ENCODE data around the gene ANKRD6.
"Not testable (repeated sequence)": the region's sequence is repeated elsewhere in the genome, so short reads cannot be mapped to it uniquely, and the experiment has no call there.

The ANKRD6 gene

DNA sequence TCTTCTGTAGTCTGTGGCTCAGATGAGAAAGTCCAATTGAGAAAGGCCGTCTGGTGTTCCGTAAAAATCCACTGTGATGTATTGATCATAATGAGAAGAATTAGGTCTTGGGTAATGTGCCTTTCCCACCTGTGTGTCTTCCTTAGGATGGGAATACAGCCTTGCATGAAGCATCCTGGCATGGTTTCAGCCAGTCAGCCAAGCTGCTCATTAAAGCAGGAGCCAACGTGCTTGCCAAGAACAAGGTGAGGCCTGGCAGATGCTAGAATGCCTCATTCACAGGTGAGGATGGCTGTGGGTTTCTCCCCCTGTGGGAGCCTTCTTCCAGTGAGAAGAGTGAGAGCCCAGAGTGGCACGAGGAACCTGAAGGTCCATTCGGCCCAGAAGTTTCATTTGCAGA lies 172.9 kb downstream of the ANKRD6 start:
- DNase-seq, result no peak

GRCh38 chr6:89610149-89610642 lies 177.2 kb downstream of the ANKRD6 start:
- peak; percentile 32 for DNase-seq

DNA sequence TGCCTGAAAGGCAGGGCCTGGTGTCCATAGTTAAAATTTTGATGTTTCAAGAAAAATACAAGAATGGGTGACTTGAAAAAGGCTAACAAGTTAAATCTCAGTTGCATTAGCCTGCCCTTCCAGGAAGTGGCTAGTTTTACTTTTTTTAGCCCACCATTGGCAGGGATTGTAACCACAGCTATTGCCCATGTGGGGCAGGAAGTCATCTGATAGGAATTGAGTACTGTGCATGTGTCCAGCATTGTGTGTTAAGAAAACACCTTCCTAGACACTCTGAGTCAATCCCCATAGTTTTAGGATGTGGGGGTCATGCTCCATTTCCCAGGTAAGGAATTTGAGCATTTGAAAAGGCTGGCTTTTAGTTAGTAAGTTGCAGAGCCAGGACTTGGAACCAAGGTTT lies 178.7 kb downstream of the ANKRD6 start:
- DNase-seq, result no peak

GRCh38 chr6:89612121-89612520 lies 179.2 kb downstream of the ANKRD6 start:
- no peak for DNase-seq

DNA sequence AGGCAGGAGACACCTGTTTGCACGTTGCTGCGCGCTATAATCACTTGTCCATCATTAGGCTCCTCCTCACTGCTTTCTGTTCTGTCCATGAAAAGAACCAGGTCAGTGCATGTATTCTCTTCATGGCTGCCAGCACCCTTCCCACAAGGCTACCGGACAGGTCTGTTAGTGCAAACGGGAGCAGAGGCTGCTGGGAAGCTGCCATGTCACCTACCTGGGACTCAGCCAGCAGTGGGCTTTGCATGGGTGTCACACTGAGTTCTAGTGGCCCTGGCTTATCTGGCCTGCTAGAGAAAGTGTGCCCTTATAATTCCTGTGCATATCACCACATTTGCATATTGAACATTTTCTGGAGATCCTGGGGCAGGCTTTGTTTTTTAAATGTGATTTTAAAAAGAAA lies 180.8 kb downstream of the ANKRD6 start:
- no peak for DNase-seq

DNA sequence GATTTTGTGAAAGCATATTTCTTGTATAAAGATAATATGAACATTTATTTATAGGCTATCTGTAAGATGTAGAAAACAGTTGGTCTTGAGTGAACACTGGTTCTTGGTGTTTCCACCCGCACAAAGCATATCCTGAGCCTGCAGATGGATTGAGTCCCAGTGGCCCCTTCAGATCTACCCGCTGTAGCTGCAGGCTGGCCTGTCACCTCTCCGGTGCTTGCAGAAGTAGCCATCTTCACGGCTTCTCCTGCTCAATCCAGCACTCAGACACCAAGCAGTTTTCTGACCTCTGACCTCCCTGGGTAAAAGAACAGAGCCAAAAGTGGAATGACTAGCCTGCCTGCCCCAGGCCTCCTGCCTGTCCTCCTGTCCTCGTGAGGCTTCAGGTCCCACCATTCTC lies 182.9 kb downstream of the ANKRD6 start:
- no peak for DNase-seq

DNA sequence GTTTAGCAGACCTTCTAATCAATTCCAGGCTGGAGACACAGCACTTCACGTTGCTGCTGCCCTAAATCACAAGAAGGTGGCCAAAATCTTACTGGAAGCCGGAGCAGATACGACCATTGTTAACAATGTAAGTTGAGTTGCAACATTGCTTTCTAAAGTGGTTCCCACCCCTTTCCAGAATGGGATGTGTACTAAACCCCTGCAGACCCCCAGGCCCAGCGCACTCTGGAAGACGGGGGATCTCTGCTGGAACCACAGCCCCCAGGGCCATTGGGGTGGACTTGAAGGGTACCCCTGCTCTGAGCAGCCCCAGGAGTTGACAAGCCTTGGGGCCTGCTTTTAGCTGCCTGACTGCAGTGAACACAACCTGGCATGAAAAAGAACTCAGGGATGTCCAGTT lies 183.6 kb downstream of the ANKRD6 start:
- no peak for DNase-seq

DNA sequence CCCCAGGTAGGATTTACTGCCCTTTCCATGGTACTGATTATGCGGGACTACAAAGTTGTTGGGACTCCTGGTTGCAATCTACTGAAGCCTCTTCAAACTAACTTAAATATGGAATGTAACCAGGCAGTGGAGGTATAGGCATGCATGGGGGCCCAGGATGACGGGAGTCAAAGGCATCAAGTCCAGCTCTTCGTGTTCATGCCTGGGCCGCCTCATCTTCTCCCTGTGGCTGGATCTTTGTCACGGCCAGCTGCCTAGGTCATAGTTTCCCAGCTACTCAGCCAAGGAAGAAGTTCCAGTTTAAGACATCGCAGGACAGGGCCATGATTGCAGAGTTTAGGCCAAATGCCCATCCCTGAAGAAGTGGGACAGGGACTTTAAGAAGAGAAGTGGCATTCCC lies 185.1 kb downstream of the ANKRD6 start:
- no peak for DNase-seq

- no peak for DNase-seq
Observed at GRCh38 chr6:89619567-89619966, 186.6 kb downstream of the ANKRD6 start.

DNA sequence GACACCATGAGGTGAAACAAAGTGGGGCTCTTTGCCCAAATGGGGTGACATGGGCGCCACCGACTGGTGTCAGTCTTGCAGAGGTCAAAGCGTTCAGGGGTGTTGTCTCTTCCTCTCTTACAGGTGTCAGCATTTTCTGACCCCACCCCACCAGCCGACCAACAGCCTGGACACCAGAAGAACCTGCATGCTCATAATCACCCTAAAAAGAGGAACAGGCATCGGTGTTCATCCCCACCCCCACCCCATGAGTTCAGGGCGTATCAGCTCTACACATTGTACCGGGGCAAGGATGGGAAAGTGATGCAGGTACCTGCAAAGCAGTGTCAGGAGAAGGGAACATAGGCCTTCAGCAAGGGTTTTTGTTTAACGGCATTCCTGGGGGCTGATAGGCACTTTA lies 190.8 kb downstream of the ANKRD6 start:
- DNase-seq, result no peak

DNA sequence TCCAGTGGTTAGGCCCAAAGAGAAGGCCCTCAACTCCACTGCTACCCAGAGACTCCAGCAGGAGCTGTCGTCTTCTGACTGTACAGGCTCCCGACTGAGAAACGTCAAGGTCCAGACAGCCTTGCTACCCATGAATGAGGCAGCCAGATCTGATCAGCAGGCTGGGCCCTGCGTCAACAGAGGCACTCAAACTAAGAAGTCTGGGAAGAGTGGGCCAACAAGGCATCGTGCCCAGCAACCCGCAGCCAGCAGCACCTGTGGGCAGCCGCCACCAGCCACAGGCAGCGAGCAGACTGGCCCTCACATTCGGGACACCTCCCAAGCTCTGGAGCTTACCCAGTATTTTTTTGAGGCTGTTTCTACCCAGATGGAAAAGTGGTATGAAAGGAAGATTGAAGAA lies 197.5 kb downstream of the ANKRD6 start:
- no peak for DNase-seq

DNA sequence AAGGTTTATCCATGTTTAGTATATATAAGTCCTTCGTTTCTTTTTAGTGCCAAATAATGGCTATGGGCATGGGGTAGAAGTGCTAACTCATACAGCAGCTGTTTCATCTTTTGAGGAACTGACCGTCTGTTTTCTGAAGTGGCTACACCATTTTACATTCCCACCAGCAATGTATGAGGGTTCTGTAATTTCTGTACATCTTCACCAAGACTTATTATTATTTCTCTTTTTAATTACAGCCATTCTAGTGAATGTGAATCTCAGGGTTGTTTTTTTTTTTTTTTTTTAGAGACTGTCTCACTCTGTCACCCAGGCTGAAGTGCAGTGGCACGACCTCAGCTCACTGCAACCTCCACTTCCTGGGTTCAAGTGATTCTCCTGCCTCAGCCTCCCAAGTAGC lies 203.5 kb downstream of the ANKRD6 start:
- not testable (repeated sequence) for DNase-seq

DNA sequence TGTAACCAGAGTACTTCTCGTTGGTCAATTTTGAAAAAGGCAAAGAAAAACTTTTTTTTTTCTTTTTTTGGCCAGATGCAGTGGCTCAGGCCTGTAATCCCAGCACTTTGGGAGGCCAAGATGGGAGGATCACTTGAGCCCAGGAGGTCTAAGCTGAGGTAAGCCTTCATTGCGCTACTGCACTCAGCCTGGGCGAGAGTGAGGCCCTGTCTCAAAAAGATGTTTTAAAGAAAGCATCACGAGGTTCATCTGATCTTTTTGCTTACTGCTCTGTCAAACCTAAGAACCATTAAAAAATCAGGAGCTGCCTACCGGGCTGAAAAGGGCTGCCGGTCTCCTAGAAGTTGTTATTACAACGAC lies 205.0 kb downstream of the ANKRD6 start:
- no peak for DNase-seq

DNA sequence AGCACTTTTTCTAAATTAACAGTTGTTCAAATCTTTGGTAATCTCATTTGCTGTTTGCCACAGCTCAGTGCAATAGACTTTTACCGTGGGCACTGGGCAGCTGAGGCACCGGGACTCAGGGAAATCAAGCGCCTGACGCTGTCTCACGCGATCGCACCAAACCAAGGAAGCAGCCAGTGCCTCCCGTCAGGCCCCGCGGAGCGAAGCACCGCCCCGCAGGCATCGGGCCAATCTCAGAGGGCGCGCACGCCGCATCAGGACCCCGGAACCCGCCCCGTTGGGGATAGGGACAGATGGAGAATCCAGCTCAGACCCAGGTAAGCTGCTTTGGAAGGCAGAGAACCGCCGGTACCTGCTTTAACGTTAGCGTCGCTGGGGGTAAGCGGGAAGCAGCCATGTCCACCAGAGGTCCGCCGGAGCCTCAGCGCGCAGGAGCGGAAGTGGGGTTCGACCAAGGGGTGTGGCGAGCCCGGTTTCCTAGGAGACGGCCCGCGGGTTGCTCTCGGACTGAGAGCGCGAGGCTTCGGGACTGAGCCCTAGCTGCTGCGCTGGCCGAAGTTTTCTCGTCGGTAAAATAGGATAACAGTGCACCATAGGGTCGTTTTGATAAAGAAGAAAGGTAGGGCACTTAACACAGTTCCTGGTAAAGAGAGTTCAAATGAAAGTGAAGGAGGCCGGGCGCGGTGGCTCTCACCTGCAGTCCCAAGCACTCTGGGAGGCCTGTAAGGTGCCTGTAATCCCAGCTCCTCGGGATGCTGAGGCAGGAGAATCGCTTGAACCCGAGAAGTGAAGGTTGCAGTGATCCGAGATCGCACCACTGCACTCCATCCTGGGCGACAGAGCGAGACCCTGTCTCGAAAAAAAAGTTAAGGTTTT lies 205.6 kb downstream of the ANKRD6 start, which contains the start of gene LYRM2:
Gene LYRM2, minus strand, starts transcription at position 428 of the 876 bp plus-strand sequence. Its CDS starts 31 bp downstream, at position 397.
- peak; percentile 91 for DNase-seq

DNA sequence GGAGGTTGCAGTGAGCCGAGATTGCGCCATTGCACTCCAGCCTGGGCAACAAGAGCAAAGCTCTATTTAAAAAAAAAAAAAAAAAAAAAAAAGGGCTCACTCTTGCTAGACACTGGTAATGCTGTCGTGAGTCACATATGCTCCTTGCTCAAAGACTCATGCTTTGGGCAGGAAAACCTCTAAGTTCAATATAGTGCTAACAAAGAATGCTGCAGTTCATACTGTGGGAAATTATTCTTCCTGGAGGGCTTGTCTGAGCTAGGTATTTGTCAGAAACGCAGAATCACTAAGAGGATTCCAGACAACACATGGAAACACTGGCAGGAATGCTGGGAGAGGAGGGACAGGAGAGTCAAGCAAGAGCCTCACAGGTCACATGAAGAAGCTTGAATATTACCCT lies 207.9 kb downstream of the ANKRD6 start:
- no peak for DNase-seq

DNA sequence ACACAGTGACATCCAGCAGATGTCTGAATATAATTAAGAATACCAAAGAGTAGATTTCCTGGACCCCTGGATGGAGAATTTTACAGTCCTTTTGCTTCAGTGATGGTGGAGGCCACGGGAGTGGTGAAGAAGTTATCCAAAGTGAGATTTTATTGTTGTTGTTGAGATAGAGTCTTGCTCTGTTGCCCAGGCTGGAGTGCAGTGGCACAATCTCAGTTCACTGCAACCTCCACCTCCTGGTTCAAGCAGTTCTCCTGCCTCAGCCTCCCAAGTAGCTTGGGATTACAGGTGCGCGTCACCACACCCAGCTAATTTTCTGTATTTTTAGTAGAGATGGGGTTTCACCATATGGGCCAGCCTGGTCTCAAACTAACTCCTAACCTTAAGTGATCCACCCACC lies 208.6 kb downstream of the ANKRD6 start:
- DNase-seq, result not testable (repeated sequence)

GRCh38 chr6:89642956-89643355 lies 210.0 kb downstream of the ANKRD6 start:
- no peak for DNase-seq

DNA sequence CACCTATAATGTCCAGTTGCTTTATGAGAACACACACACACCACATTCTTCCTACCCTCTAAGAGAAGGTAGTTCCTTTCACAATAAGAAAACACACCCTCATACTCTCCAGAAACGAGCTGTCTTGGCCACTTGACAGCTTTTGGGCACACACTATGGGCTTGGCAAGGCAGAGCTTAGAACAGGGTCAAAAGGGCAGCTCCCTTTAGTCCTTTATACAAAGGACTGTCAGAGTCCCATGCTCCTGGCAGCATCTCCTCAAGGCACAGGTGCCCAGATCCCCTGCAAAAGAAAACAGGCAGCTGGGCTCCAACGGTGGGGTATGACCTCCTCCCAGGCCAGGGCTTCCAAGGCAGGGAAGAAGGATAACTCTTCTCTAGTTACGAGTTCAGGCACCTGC lies 210.5 kb downstream of the ANKRD6 start:
- no peak for DNase-seq

DNA sequence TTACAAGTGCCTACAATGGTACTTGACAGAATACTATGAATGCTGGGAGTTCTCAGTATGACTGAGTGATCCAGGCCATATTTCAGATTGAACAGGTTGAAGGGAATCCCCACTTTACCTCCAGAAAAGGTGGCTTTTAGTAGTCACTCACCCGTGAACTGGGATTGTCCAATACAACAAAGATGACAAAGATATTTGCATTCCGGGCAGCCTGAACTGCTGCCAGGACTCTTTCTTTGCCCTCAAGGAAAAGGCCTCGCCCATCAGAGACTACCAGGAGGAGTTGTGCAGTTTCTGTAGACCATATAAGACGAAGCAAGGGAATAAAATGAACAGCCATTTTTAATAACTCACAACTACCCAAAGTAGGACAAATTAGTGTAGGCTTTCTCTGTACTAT lies 211.9 kb downstream of the ANKRD6 start:
- no peak for DNase-seq

DNA sequence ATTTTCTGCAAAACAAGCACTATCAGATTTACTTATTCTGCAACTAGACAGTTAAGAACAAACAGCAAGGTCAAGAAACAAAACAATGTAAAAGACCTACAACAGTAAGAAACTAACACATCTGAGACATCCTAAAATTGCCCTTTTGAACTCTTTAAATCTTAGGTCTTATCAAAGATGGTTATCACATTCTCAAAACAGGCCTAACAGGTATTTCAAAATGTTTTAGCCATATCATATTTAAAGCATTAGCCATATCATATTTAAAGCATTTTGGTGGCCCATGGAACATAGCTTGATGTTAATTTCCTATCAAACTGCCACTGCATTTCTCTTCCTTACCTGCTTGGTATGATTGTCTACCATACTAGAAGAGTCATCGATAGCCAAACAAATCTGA lies 216.7 kb downstream of the ANKRD6 start:
- no peak for DNase-seq

GRCh38 chr6:89650579-89650978 lies 217.6 kb downstream of the ANKRD6 start:
- DNase-seq, result no peak

GRCh38 chr6:89655122-89655521 lies 222.2 kb downstream of the ANKRD6 start:
- DNase-seq, result no peak

GRCh38 chr6:89657445-89658158 lies 224.7 kb downstream of the ANKRD6 start:
- DNase-seq, result no peak

DNA sequence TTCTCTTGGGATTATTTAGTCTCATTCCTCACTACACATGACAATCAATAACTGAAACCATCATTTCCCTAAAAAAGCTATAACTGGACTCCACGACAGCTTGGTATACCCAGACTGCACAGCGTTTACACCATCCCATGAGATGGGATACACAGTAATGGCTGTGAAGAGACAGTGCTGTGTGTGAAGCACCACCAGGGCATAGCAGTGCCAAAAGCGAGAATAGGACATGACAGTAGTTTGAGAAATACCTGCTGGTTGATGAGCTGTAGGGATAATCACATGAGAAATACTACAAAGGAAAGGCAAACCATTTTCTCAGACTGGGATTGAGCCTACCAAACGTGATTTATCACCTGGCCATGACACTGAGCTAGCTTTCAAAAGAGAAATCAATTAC lies 228.0 kb downstream of the ANKRD6 start:
- DNase-seq, result no peak
